Epidermal melanocyte (primary cell): ENCODE measurements around the gene ACADVL.
A peak's percentile ranks its signal among the peaks of the same experiment; 100 is the strongest.

Experiments used
- DNase-seq: peaks from one replicate; pipeline ENCODE4 v3.0.0; 2011; ENCODE audit warnings: low spot score; ENCODE audit not compliant: insufficient read length

ACADVL gene

GRCh38 chr17:7216242-7217112, 3.3 kb upstream of the ACADVL start:
- no peak for DNase-seq

GRCh38 chr17:7217113-7217987, 2.4 kb upstream of the ACADVL start:
- peak; percentile 85 for DNase-seq

- DNase-seq, result no peak
These were observed 1.6 kb upstream of the ACADVL start for GRCh38 chr17:7218166-7218565.

- no peak for DNase-seq
These were observed 980 bp upstream of the ACADVL start for GRCh38 chr17:7218758-7219157.

- no peak for DNase-seq
These were observed 418 bp upstream of the ACADVL start for GRCh38 chr17:7219229-7219811.

GRCh38 chr17:7220593-7221277, 997 bp downstream of the ACADVL start:
- DNase-seq, result peak; percentile 73

GRCh38 chr17:7221278-7222092, 1.7 kb downstream of the ACADVL start:
- no peak for DNase-seq

GRCh38 chr17:7222093-7222971, 2.6 kb downstream of the ACADVL start:
- no peak for DNase-seq

- no peak for DNase-seq
These were observed 3.2 kb downstream of the ACADVL start for GRCh38 chr17:7222972-7223292.

- DNase-seq, result no peak
These were observed 3.6 kb downstream of the ACADVL start for GRCh38 chr17:7223375-7223774.

- DNase-seq, result no peak
These were observed 4.4 kb downstream of the ACADVL start for GRCh38 chr17:7224110-7224509.

- no peak for DNase-seq
These were observed 4.9 kb downstream of the ACADVL start for GRCh38 chr17:7224661-7225111.

GRCh38 chr17:7225711-7226331, 6.1 kb downstream of the ACADVL start:
- DNase-seq, result no peak

GRCh38 chr17:7226721-7227710, 7.3 kb downstream of the ACADVL start:
- no peak for DNase-seq

- no peak for DNase-seq
These were observed 9.2 kb downstream of the ACADVL start for GRCh38 chr17:7228920-7229319.

- DNase-seq, result no peak
These were observed 9.8 kb downstream of the ACADVL start for GRCh38 chr17:7229504-7229903.

GRCh38 chr17:7232114-7232513, 12.4 kb downstream of the ACADVL start:
- DNase-seq, result no peak

GRCh38 chr17:7233701-7234082, 14.0 kb downstream of the ACADVL start:
- no peak for DNase-seq
